Transverse colon (tissue), 4 donors: ENCODE results near the gene LCMT1. TPM values are rescaled to one million over a fixed set of nuclear protein-coding genes. Genes with fewer than 3 reads are reported as not detected.

Experiments
- DNase-seq: peaks from one replicate; pipeline ENCODE4 v3.0.0-alpha.2; 2019
- H3K27ac ChIP-seq, 4 donors: fragments of 200-600 bp; sonication (generic); 2 replicates each; pipeline ENCODE4 v1.5.1; 2016 to 2018; ENCODE audit warnings: inconsistent platforms in 4 of 4
- H3K27me3 ChIP-seq: fragments of 200-600 bp; sonication (generic); 2 replicates; pipeline ENCODE4 v1.5.1; 2017; ENCODE audit warnings: inconsistent platforms
- H3K36me3 ChIP-seq, 4 donors: fragments of 200-600 bp; sonication (generic); 2 replicates each; pipeline ENCODE4 v1.5.1; 2017 to 2019; ENCODE audit warnings: inconsistent platforms in 4 of 4
- H3K4me1 ChIP-seq, 4 donors: fragments of 200-600 bp; sonication (generic); 2 replicates each; pipeline ENCODE4 v1.5.1; 2017 to 2020; ENCODE audit warnings: inconsistent platforms in 4 of 4
- H3K4me3 ChIP-seq, 4 donors: fragments of 200-600 bp; sonication (generic); 1 replicate in 1 of 4; 2 replicates in 3 of 4; pipeline versions ENCODE4 v1.5.1 to v1.6.1; 2017 to 2019; ENCODE audit warnings: inconsistent platforms in 4 of 4
- H3K9me3 ChIP-seq, 2 donors: fragments of 200-600 bp; sonication (generic); 2 replicates each; pipeline ENCODE4 v1.5.1; 2017 to 2019; ENCODE audit warnings: inconsistent platforms in 2 of 2
- CTCF ChIP-seq, 5 experiments: fragments of 200-600 bp in 3 of 5; fragments of 450-650 bp in 2 of 5; sonication (generic) in 3 of 5; IDR thresholded peaks; 1 replicate in 2 of 5; 2 replicates in 3 of 5; pipeline ENCODE4 v1.5.1; 2016 to 2017; ENCODE audit warnings: antibody characterized with exemption in 5 of 5, inconsistent platforms in 3 of 5, mild to moderate bottlenecking in 2 of 5, moderate library complexity in 1 of 5
- EP300 ChIP-seq: sonication (generic); formaldehyde crosslinking; IDR thresholded peaks from one replicate; pipeline ENCODE4 v1.6.1; 2017; ENCODE audit warnings: antibody characterized with exemption, low read depth
- POLR2A ChIP-seq: fragments of 450-650 bp; IDR thresholded peaks from one replicate; pipeline ENCODE4 v1.6.1; 2016; ENCODE audit warnings: antibody characterized with exemption, mild to moderate bottlenecking, moderate library complexity
- POLR2AphosphoS5 ChIP-seq, 3 donors: sonication (generic); formaldehyde crosslinking; IDR thresholded peaks; one replicate each; pipeline ENCODE4 v1.6.1; 2016; ENCODE audit warnings: antibody characterized with exemption in 3 of 3
- WGBS, 2 donors: methylation state at CpG; one replicate each; pipeline ENCODE4 v1.1.5; 2018; ENCODE audit warnings: low coverage in 1 of 2; 5-methylcytosine and 5-hydroxymethylcytosine counted together
- in situ Hi-C, 4 donors: fragments of 200-750 bp; cut with MboI; loops; one replicate each; pipeline versions ENCODE4 v1.15.0 to v1.15.1; 2017; ENCODE audit warnings: low sequenced_read_pairs in 3 of 4, low pct_ligation_motif_present in 1 of 4, low pct_unique_long_range_greater_than_20kb in 1 of 4
- intact Hi-C: fragments of 100-400 bp; cut with DNase I; formaldehyde crosslinking; loops from one replicate; pipeline ENCODE4 v1.15.1; 2023; ENCODE audit warnings: low total_unique reads
- total RNA-seq, 4 donors: library from RNA; depleted of rRNA; stranded (reverse); fragments of >200 nt; gene quantifications; one replicate each; pipeline ENCODE4 v1.1.0, GENCODE V29; 2016

The LCMT1 gene
- total RNA-seq, 4 donors from 2014 or later = 23.5 to 53.7 (median 43.6) TPM

GRCh38 chr16:25094596-25094995 lies 16.9 kb upstream of the LCMT1 start:
- 58 to 73% methylated on average over 3 to 8 of the region's 8 CpGs for WGBS, 2 donors
- H3K9me3 ChIP-seq = no peaks in the 10 kb centered on the region

GRCh38 chr16:25095636-25096035 lies 15.9 kb upstream of the LCMT1 start:
- intact Hi-C loops (no loop called here), in situ Hi-C loops (no loop called here)
- Histone ChIP-seq H3K4me3 (no peak overlapping the region), H3K36me3 (no peaks in the 10 kb centered on the region), H3K27ac (no peak overlapping the region), H3K27me3 (no peaks in the 10 kb centered on the region), H3K9me3 (no peaks in the 10 kb centered on the region), H3K4me1 (no peaks in the 10 kb centered on the region)
- DNase-seq = no peak
- TF ChIP-seq EP300 (no peak), POLR2AphosphoS5 (IDR thresholded peaks at IDR 0.05) (no peak), POLR2A (no peak), CTCF (IDR thresholded peaks at IDR 0.05) (no peak)
- WGBS, 2 donors = 83 to 90% methylated on average over 2 to 4 of the region's 4 CpGs

More at GRCh38 chr16:25094596-25094995, 16.9 kb upstream of the LCMT1 start:
- TF ChIP-seq POLR2AphosphoS5 (IDR thresholded peaks at IDR 0.05) (no peak), POLR2A (no peak), CTCF (IDR thresholded peaks at IDR 0.05) (no peak), EP300 (no peak)
- DNase-seq = no peak
- Histone ChIP-seq H3K36me3 (no peaks in the 10 kb centered on the region), H3K4me1 (peaks cover 0 to 5% (median 2%) of the 10 kb centered on the region in 4 donors), H3K27me3 (no peaks in the 10 kb centered on the region), H3K4me3 (no peak overlapping the region), H3K27ac (no peak overlapping the region)
- intact Hi-C loops = no loop called here
- in situ Hi-C loops = no loop called here

GRCh38 chr16:25097276-25097975 lies 14.1 kb upstream of the LCMT1 start:
- no peak overlapping the region for H3K4me3 ChIP-seq
- intact Hi-C loops = no loop called here
- no peaks in the 10 kb centered on the region for H3K27me3 ChIP-seq
- no peaks in the 10 kb centered on the region for H3K9me3 ChIP-seq
- TF ChIP-seq CTCF (IDR thresholded peaks at IDR 0.05) = no peak
- no peak for TF ChIP-seq POLR2AphosphoS5 (IDR thresholded peaks at IDR 0.05)
- no peak for TF ChIP-seq EP300
- no peak for TF ChIP-seq POLR2A
- no peak for DNase-seq
- no peaks in the 10 kb centered on the region for H3K4me1 ChIP-seq
- no peak overlapping the region for H3K27ac ChIP-seq
- H3K36me3 ChIP-seq = no peaks in the 10 kb centered on the region
- in situ Hi-C loops = no loop called here
- WGBS, 2 donors = 47 to 69% methylated on average over 4 to 5 of the region's 5 CpGs

GRCh38 chr16:25100511-25100910 lies 11.0 kb upstream of the LCMT1 start:
- no peak for DNase-seq
- Histone ChIP-seq H3K27ac (no peak overlapping the region), H3K27me3 (no peaks in the 10 kb centered on the region), H3K9me3 (no peaks in the 10 kb centered on the region), H3K36me3 (no peaks in the 10 kb centered on the region), H3K4me3 (no peak overlapping the region), H3K4me1 (no peaks in the 10 kb centered on the region)
- intact Hi-C loops = no loop called here
- TF ChIP-seq CTCF (IDR thresholded peaks at IDR 0.05) = no peak
- no peak for TF ChIP-seq POLR2AphosphoS5 (IDR thresholded peaks at IDR 0.05)
- no peak for TF ChIP-seq POLR2A
- TF ChIP-seq EP300 = no peak
- in situ Hi-C loops = loop anchor here in 1 of 4 donors (25.0 kb wide), 1 partner anchor 563 kb away; the partner anchor contains the start of gene RBBP6
- 79 to 100% methylated on average over 1 to 5 of the region's 5 CpGs for WGBS, 2 donors
